ENCODE data around the gene PRPF8.

DNA sequence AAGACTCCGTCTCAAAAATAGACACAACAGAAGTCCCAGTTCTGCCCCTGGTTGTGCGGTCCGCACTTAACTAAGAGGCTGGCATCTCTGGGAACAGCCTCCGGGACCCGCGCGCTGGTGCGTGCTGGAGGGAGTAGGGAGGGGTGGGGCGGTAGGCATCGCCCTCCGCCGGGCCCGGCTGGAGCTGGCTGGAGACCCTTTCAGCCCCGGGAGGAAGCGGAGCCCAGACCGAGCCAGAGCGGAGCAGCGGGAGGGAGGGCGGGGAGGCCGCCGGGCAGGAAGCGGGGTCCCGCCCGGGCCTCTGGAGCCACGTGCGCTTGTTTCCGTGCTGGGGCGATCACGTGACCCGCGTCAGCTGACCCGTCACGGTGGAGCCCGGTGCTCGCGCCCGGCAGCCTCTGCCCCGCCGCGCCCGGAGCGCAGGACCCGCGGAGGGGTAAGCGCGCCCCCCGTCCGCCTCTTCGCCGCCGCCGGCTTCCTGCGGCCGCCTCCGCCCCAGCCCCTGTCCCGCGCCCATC is 39.7 kb upstream of the PRPF8 start, which contains the start of gene WDR81:
- peak in 1 of 2 donors; percentile 52 for TF ChIP-seq POLR2A (IDR thresholded peaks at IDR 0.05)
- TF ChIP-seq, protein P1, sequence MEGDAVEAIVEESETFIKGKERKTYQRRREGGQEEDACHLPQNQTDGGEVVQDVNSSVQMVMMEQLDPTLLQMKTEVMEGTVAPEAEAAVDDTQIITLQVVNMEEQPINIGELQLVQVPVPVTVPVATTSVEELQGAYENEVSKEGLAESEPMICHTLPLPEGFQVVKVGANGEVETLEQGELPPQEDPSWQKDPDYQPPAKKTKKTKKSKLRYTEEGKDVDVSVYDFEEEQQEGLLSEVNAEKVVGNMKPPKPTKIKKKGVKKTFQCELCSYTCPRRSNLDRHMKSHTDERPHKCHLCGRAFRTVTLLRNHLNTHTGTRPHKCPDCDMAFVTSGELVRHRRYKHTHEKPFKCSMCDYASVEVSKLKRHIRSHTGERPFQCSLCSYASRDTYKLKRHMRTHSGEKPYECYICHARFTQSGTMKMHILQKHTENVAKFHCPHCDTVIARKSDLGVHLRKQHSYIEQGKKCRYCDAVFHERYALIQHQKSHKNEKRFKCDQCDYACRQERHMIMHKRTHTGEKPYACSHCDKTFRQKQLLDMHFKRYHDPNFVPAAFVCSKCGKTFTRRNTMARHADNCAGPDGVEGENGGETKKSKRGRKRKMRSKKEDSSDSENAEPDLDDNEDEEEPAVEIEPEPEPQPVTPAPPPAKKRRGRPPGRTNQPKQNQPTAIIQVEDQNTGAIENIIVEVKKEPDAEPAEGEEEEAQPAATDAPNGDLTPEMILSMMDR (IDR thresholded peaks at IDR 0.05) = peak in 2 of 5 experiments; percentile 25 to 40
